SK-N-SH (cell line): ENCODE data around the gene EMP1. TPM values are rescaled to one million over a fixed set of nuclear protein-coding genes. Genes with fewer than 3 reads are reported as not detected.

Experiments used
- CTCF ChIA-PET: fragments of 300-600, 350-600 bp; formaldehyde crosslinking; extraction: SDS; loops from one replicate; lab custom pipeline; 2021; lab: Yijun Ruan, JAX
- POLR2A ChIA-PET: fragments of 350-600 bp; sonication (Branson Sonifier 250); formaldehyde crosslinking; extraction: SDS; loops from one replicate; lab custom pipeline; 2020; ENCODE audit warnings: antibody characterized with exemption, inconsistent platforms; lab: Yijun Ruan, JAX
- DNase-seq: peaks from one replicate; pipeline ENCODE4 v3.0.0; 2012
- H2AFZ ChIP-seq: fragments of 200-600 bp; sonication (generic); 2 replicates; pipeline ENCODE4 v1.8.1; 2016; ENCODE audit warnings: antibody characterized with exemption, mild to moderate bottlenecking, low read depth
- H3F3A ChIP-seq: fragments of 200-600 bp; sonication (generic); replicated peaks from 2 replicates; pipeline ENCODE3; 2016; ENCODE audit warnings: antibody characterized with exemption, mild to moderate bottlenecking; ENCODE audit not compliant: insufficient read depth
- H3K27ac ChIP-seq, 2 experiments: fragments of 200-500 bp in 1 of 2; fragments of 200-600 bp in 1 of 2; sonication (Bioruptor generic) in 1 of 2; sonication (generic), shearing (Covaris generic) in 1 of 2; 2 replicates each; pipeline versions ENCODE4 v1.5.1 to v1.6.1; 2014 to 2016; ENCODE audit warnings: low read depth in 2 of 2, inconsistent platforms in 1 of 2, low read length in 1 of 2, mild to moderate bottlenecking in 1 of 2, mixed read lengths in 1 of 2
- H3K27me3 ChIP-seq: fragments of 200-600 bp; sonication (generic), shearing (Covaris generic); 2 replicates; pipeline ENCODE4 v1.6.1; 2016; ENCODE audit warnings: mixed run types; ENCODE audit not compliant: insufficient read depth
- H3K36me3 ChIP-seq, 2 experiments: fragments of 200-500 bp in 1 of 2; fragments of 200-600 bp in 1 of 2; sonication (Bioruptor generic) in 1 of 2; sonication (generic) in 1 of 2; replicated peaks in 1 of 2; 2 replicates each; pipeline versions ENCODE3 to v1.5.1; 2014 to 2016; ENCODE audit warnings: low read length in 1 of 2, mild to moderate bottlenecking in 1 of 2; ENCODE audit not compliant: insufficient read depth in 2 of 2, control insufficient read depth in 1 of 2
- H3K4me1 ChIP-seq, 2 experiments: fragments of 200-500 bp in 1 of 2; fragments of 200-600 bp in 1 of 2; sonication (Bioruptor generic) in 1 of 2; sonication (generic), shearing (Covaris generic) in 1 of 2; 2 replicates each; pipeline versions ENCODE4 v1.5.1 to v1.6.1; 2014 to 2016; ENCODE audit warnings: low read depth in 1 of 2, low read length in 1 of 2, mixed run types in 1 of 2; ENCODE audit not compliant: insufficient read depth in 2 of 2, control insufficient read depth in 1 of 2
- H3K4me2 ChIP-seq: fragments of 200-600 bp; sonication (generic), shearing (Covaris generic); 2 replicates; pipeline ENCODE4 v1.6.1; 2017; ENCODE audit warnings: mixed run types
- H3K4me3 ChIP-seq, 2 experiments: fragments of 200-500 bp in 1 of 2; fragments of 200-600 bp in 1 of 2; sonication (Bioruptor generic) in 1 of 2; sonication (generic), shearing (Covaris generic) in 1 of 2; 2 replicates each; pipeline versions ENCODE4 v1.5.1 to v1.8.1; 2014 to 2016; ENCODE audit warnings: low read depth in 2 of 2, inconsistent platforms in 1 of 2, low read length in 1 of 2, mild to moderate bottlenecking in 1 of 2, mixed read lengths in 1 of 2, moderate library complexity in 1 of 2
- H3K79me2 ChIP-seq: fragments of 200-600 bp; sonication (generic); 2 replicates; pipeline ENCODE4 v1.8.1; 2017; ENCODE audit warnings: mild to moderate bottlenecking; ENCODE audit not compliant: insufficient read depth
- H3K9ac ChIP-seq: fragments of 200-600 bp; sonication (generic); 2 replicates; pipeline ENCODE4 v1.6.1; 2017; ENCODE audit warnings: mixed run types
- H3K9me2 ChIP-seq: fragments of 200-600 bp; sonication (generic); 2 replicates; pipeline ENCODE4 v1.6.1; 2017; ENCODE audit warnings: mixed run types
- H3K9me3 ChIP-seq: fragments of 200-600 bp; sonication (generic); 2 replicates; pipeline ENCODE4 v1.6.1; 2017; ENCODE audit warnings: mixed run types, mild to moderate bottlenecking, moderate library complexity
- H4K20me1 ChIP-seq: fragments of 200-600 bp; sonication (generic); 2 replicates; pipeline ENCODE4 v1.6.1; 2017; ENCODE audit warnings: mild to moderate bottlenecking, mixed run types; ENCODE audit not compliant: insufficient read depth
- CTCF ChIP-seq: fragments of 200-600 bp; sonication (generic); IDR thresholded peaks from 2 replicates; pipeline ENCODE4 v1.6.1; 2017; ENCODE audit warnings: antibody characterized with exemption, mild to moderate bottlenecking, moderate library complexity
- ELF1 ChIP-seq: IDR thresholded peaks from 2 replicates; pipeline ENCODE4 v1.4.0; 2012
- EP300 ChIP-seq, 2 experiments: IDR thresholded peaks; 2 replicates each; pipeline versions ENCODE4 v1.4.0 to v1.6.1; 2012; ENCODE audit warnings: borderline replicate concordance in 1 of 2, low read depth in 1 of 2, low read length in 1 of 2
- EZH2phosphoT487 ChIP-seq: fragments of 200-600 bp; sonication (generic); IDR thresholded peaks from 2 replicates; pipeline ENCODE4 v1.6.1; 2017; ENCODE audit warnings: low read depth, mixed run types, mild to moderate bottlenecking, antibody characterized with exemption, moderate library complexity, borderline replicate concordance
- FOSL2 ChIP-seq: IDR thresholded peaks from 2 replicates; pipeline ENCODE4 v1.4.0; 2012; ENCODE audit warnings: low read depth, mild to moderate bottlenecking, moderate library complexity, borderline replicate concordance
- GABPA ChIP-seq: IDR thresholded peaks from 2 replicates; pipeline ENCODE4 v1.4.0; 2012; ENCODE audit warnings: low read depth, mild to moderate bottlenecking
- GATA2 ChIP-seq: sonication (generic); formaldehyde crosslinking; IDR thresholded peaks from 2 replicates; pipeline ENCODE4 v1.5.0; 2020; ENCODE audit warnings: mild to moderate bottlenecking, missing genetic modification reagents
- JUND ChIP-seq: IDR thresholded peaks from 2 replicates; pipeline ENCODE4 v1.4.0; 2012
- MEF2A ChIP-seq: IDR thresholded peaks from 2 replicates; pipeline ENCODE4 v1.4.0; 2012; ENCODE audit warnings: low read depth, borderline replicate concordance
- MXI1 ChIP-seq: IDR thresholded peaks from 2 replicates; pipeline ENCODE4 v1.6.1; 2012; ENCODE audit warnings: mild to moderate bottlenecking, low read depth, low read length, improper control_type of control experiment
- NFIC ChIP-seq: IDR thresholded peaks from 2 replicates; pipeline ENCODE4 v1.4.0; 2012; ENCODE audit warnings: borderline replicate concordance
- NRF1 ChIP-seq: IDR thresholded peaks from 2 replicates; pipeline ENCODE4 v1.6.1; 2012; ENCODE audit warnings: low read depth, mild to moderate bottlenecking, low read length
- POLR2AphosphoS5 ChIP-seq: IDR thresholded peaks from 2 replicates; pipeline ENCODE4 v1.6.1; 2012; ENCODE audit warnings: low read depth, low read length
- RAD21 ChIP-seq: IDR thresholded peaks from 2 replicates; pipeline ENCODE4 v1.6.1; 2012; ENCODE audit warnings: mild to moderate bottlenecking, low read length
- REST ChIP-seq: IDR thresholded peaks from 2 replicates; pipeline ENCODE4 v1.6.1; 2012; ENCODE audit warnings: mild to moderate bottlenecking, low read depth, low read length, moderate library complexity
- RFX5 ChIP-seq: IDR thresholded peaks from 2 replicates; pipeline ENCODE4 v1.6.1; 2012; ENCODE audit warnings: mild to moderate bottlenecking, improper control_type of control experiment, low read length
- RXRA ChIP-seq: IDR thresholded peaks from 2 replicates; pipeline ENCODE4 v1.4.0; 2012; ENCODE audit warnings: low read depth, mild to moderate bottlenecking, borderline replicate concordance
- SIN3A ChIP-seq: IDR thresholded peaks from 2 replicates; pipeline ENCODE4 v1.6.1; 2012; ENCODE audit warnings: low read depth, mild to moderate bottlenecking, low read length, moderate library complexity, borderline replicate concordance
- SMC3 ChIP-seq: IDR thresholded peaks from 2 replicates; pipeline ENCODE4 v1.6.1; 2012; ENCODE audit warnings: low read depth, low read length, improper control_type of control experiment
- TAF1 ChIP-seq: IDR thresholded peaks from 2 replicates; pipeline ENCODE4 v1.6.1; 2012; ENCODE audit warnings: low read depth, mild to moderate bottlenecking, low read length, moderate library complexity, borderline replicate concordance
- TCF12 ChIP-seq: IDR thresholded peaks from 2 replicates; pipeline ENCODE4 v1.4.0; 2012
- USF1 ChIP-seq: IDR thresholded peaks from 2 replicates; pipeline ENCODE4 v1.4.0; 2012; ENCODE audit warnings: low read depth, borderline replicate concordance
- USF2 ChIP-seq: fragments of 150-350 bp; IDR thresholded peaks from 2 replicates; pipeline ENCODE4 v1.6.1; 2017; ENCODE audit warnings: antibody characterized with exemption, low read length, low read depth, borderline replicate concordance
- YY1 ChIP-seq: IDR thresholded peaks from 2 replicates; pipeline ENCODE4 v1.4.0; 2012; ENCODE audit warnings: low read depth, mild to moderate bottlenecking
- ZBTB33 ChIP-seq: IDR thresholded peaks from 2 replicates; pipeline ENCODE4 v1.4.0; 2012; ENCODE audit warnings: low read depth, borderline replicate concordance
- WGBS: methylation state at CpG from one replicate; pipeline ENCODE4 v1.1.6; 2017; ENCODE audit warnings: low lambda C conversion rate; 5-methylcytosine and 5-hydroxymethylcytosine counted together
- polyA plus RNA-seq, 3 experiments: library from polyadenylated mRNA; depleted of rRNA; stranded (reverse); fragments of >200 nt; gene quantifications; 2 replicates each; pipeline ENCODE4 v1.2.3, GENCODE V29; 2012

Gene EMP1
- polyA plus RNA-seq, 1 of the 3 experiments (the other 2 are of a cell fraction), result 67.4 TPM

GRCh38 chr12:13233830-13234641 is 37.5 kb downstream of the EMP1 start:
- Histone ChIP-seq H4K20me1 (no peaks in the 10 kb centered on the region), H3K9me2 (no peaks in the 10 kb centered on the region), H3K36me3 (no peaks in the 10 kb centered on the region), H2AFZ (no peak overlapping the region), H3F3A (no peaks in the 10 kb centered on the region), H3K79me2 (no peaks in the 10 kb centered on the region), H3K4me1 (no peaks in the 10 kb centered on the region), H3K9ac (no peak overlapping the region), H3K27ac (no peak overlapping the region), H3K27me3 (no peaks in the 10 kb centered on the region), H3K9me3 (no peaks in the 10 kb centered on the region), H3K4me2 (no peak overlapping the region), H3K4me3 (no peak overlapping the region)
- DNase-seq, result peak; percentile 46
- 54% methylated on average over 8 of the region's 8 CpGs for WGBS
- ChIA-PET POLR2A (no interaction called here), CTCF (interaction anchor here (0.6 to 2.9 kb wide), 8 partner anchors 18 to 317 kb away, joined by 3 to 20 read pairs (median 4); no protein-coding TSS in a partner anchor)
- TF ChIP-seq USF2, result no peak
- TF ChIP-seq RXRA, result no peak
- TF ChIP-seq NFIC, result no peak
- TF ChIP-seq USF1, result no peak
- TF ChIP-seq GATA2, result no peak
- TF ChIP-seq ZBTB33, result no peak
- no peak for TF ChIP-seq ELF1
- TF ChIP-seq MXI1, result no peak
- TF ChIP-seq REST, result no peak
- no peak for TF ChIP-seq EZH2phosphoT487
- TF ChIP-seq TAF1, result no peak
- TF ChIP-seq EP300 (IDR thresholded peaks at IDR 0.05; ENCODE audit: borderline replicate concordance in 1 of 2, low read depth in 1 of 2, low read length in 1 of 2), result no peak
- no peak for TF ChIP-seq GABPA
- no peak for TF ChIP-seq FOSL2
- TF ChIP-seq POLR2AphosphoS5, result no peak
- no peak for TF ChIP-seq YY1
- no peak for TF ChIP-seq TCF12
- TF ChIP-seq CTCF, result peak; percentile 85
- no peak for TF ChIP-seq NRF1
- peak; percentile 74 for TF ChIP-seq RAD21
- no peak for TF ChIP-seq SIN3A
- no peak for TF ChIP-seq MEF2A
- TF ChIP-seq SMC3, result peak; percentile 74
- TF ChIP-seq RFX5, result no peak
- no peak for TF ChIP-seq JUND
